Stimulated activated CD8-positive, alpha-beta memory T cell treated with anti-CD3 and anti-CD28 coated beads, Interleukin-7, amount 100 ng/mL, for 4 hours (primary cell): ENCODE measurements around the gene CALM3.

ENCODE experiments used
- DNase-seq, 2 donors: peaks; one replicate each; pipeline ENCODE4 v3.0.0-alpha.2; 2020; ENCODE audit warnings: low read depth in 2 of 2

CALM3 gene

GRCh38 chr19:46637224-46637623 is 36.1 kb downstream of the CALM3 start:
- no peak for DNase-seq

GRCh38 chr19:46639358-46640182 is 38.4 kb downstream of the CALM3 start:
- no peak for DNase-seq

GRCh38 chr19:46640656-46641055 is 39.5 kb downstream of the CALM3 start:
- DNase-seq = no peak

GRCh38 chr19:46644720-46645119 is 43.6 kb downstream of the CALM3 start:
- no peak for DNase-seq

GRCh38 chr19:46646402-46646801 is 45.3 kb downstream of the CALM3 start:
- no peak for DNase-seq

GRCh38 chr19:46648060-46648960 is 47.2 kb downstream of the CALM3 start:
- no peak for DNase-seq

- no peak for DNase-seq
Measured at GRCh38 chr19:46648961-46649960, 48.1 kb downstream of the CALM3 start.

- no peak for DNase-seq
Measured at GRCh38 chr19:46650445-46650844, 49.3 kb downstream of the CALM3 start.

GRCh38 chr19:46654621-46655152 is 53.6 kb downstream of the CALM3 start:
- DNase-seq = no peak

GRCh38 chr19:46656541-46656940 is 55.4 kb downstream of the CALM3 start:
- no peak for DNase-seq

- DNase-seq = no peak
Measured at GRCh38 chr19:46659151-46660007, 58.2 kb downstream of the CALM3 start.

- DNase-seq = no peak
Measured at GRCh38 chr19:46660008-46660517, 58.9 kb downstream of the CALM3 start.
